DMS 273 (cell line): Measurements from ENCODE around the gene OGFOD2.

Source experiments
- DNase-seq: peaks from one replicate; lab custom pipeline; 2025; ENCODE audit not compliant: unreplicated experiment; lab: John Stamatoyannopoulos, UW

Gene OGFOD2

GRCh38 chr12:122976648-122976975, 1.6 kb downstream of the OGFOD2 start:
- DNase-seq: no peak

DNA sequence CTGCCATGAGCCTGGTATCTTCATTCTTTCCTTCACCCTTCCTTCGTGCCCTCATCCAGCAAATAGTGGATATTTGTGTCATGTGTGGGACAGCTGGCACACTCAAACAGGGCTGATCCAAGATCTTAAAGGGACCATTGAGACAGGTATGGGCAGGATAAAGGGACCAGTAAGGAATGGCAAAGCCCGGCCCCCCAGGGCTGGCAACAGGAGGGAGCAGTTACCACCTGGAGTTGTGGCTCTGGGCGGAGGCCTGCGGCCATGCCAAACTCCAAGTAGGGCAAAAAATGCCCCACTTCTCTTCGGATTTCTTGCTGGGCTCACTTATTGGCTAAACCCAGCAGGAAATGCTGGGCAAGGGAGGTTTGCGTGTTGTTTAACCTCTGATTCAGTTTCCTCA, 2.1 kb downstream of the OGFOD2 start:
- no peak for DNase-seq

- DNase-seq: no peak
These were observed 2.8 kb downstream of the OGFOD2 start for GRCh38 chr12:122977655-122978392.

DNA sequence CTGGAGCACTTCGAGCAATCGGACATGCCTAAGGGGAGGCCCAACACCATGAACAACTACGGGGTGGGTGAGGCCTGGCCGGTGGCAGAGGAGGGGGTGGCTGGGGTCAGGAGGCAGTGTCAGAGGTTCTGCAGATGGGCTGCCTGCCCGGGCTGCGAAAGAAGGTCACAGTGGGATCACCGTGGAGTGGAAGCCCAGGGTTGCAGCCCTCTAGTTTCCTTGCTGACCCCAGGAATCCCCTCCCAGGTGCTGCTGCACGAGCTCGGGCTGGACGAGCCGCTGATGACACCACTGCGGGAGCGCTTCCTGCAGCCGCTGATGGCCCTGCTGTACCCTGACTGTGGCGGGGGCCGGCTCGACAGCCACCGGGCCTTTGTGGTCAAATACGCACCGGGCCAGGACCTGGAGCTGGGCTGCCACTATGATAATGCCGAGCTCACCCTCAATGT, 3.5 kb downstream of the OGFOD2 start:
- no peak for DNase-seq

- DNase-seq: no peak
These were observed 4.2 kb downstream of the OGFOD2 start for GRCh38 chr12:122979001-122979907.

- no peak for DNase-seq
These were observed 4.8 kb downstream of the OGFOD2 start for GRCh38 chr12:122979908-122980182.

DNA sequence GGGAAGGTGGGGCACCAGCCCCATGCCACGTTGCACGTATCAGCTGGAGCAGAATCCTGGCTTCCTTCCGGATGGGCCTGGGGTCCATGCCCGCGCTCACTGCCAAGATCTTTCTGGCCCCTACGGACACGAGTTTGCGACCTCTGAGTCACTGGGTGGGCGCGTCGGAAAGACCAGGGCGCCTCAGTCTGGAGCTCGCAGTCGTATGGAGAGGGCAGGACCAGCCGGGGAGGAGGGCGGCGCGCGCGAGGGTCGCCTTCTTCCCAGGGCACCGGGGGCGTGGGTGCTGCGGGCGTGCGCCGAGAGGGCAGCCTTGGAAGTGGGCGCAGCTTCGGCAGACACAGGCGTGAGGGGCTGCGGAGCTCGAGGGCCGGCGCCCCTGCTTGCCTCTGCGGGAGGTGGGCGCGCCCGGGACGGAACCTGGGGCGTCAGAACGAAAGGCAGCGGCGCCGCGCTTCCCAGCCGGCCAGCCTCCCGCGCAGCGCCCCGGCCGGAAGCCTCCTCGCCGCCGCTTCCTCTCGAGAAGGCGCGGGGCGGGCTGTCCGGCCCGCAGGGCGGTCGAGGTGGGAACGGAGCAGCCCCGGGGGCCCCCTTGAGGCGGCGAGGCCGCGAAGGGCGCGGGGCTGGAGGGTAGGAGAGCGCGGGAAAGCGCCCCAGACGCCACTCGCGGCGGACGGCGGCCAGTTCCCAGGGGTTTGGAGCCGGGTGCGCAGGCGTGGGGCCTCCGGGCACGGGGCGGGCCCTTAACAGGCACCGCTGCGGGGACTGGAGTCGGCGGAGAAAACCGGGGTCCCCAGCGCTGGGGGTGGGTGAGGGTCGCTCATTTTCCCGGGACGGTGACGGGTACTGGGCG, 5.4 kb downstream of the OGFOD2 start, which contains the start of gene ARL6IP4:
Gene ARL6IP4, plus strand, starts transcription at position 499 of the 853 bp plus-strand sequence. CDS start 459 bp downstream, outside the sequence.
- peak; percentile 82 for DNase-seq

DNA sequence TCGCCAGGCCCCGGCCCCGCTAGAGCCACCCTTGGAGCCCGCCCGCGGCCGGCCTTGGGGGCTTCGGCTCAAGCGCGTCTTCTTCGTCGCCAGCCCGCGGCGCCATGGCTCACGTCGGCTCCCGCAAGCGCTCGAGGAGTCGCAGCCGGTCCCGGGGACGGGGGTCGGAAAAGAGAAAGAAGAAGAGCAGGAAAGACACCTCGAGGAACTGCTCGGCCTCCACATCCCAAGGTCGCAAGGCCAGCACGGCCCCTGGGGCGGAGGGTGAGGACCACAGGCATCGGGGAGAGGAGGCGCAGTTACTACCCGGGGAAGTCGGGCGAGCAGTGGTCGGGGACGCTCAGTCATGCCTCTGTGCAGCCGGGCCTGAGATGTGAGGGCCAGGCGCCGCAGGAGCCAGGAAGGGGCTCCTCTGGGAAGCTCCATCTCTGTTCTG, 6.0 kb downstream of the OGFOD2 start:
- peak; percentile 69 for DNase-seq

DNA sequence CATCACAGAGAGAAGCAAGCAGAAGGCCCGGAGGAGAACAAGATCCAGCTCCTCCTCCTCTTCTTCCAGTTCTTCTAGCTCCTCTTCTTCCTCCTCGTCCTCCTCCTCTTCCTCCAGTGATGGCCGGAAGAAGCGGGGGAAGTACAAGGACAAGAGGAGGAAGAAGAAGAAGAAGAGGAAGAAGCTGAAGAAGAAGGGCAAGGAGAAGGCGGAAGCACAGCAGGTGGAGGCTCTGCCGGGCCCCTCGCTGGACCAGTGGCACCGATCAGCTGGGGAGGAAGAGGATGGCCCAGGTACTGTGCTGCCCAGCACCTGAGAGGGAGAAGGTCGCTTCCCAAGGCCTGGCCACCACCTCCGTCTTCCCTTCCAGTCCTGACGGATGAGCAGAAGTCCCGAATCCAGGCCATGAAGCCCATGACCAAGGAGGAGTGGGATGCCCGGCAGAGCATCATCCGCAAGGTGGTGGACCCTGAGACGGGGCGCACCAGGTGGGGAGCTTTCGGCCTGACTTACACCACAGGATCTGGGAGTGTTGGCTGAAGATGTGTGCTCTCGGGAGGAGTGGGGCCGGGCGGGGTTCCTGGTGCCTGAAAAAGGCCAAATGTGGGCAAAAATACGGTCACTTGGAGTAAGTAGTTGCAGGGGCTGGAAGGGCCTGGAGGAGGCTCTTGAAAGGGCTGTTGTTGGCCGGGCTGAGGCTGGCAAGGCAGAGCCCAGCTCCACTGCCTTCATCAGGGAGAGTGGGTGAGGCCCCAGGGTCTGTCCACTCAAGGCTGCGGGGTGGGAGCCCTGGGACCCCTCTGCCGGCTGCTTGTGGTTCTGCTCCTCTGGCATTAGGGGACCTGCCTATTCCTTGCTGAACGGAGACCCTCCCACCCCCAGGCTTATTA, 6.8 kb downstream of the OGFOD2 start:
- DNase-seq: no peak

DNA sequence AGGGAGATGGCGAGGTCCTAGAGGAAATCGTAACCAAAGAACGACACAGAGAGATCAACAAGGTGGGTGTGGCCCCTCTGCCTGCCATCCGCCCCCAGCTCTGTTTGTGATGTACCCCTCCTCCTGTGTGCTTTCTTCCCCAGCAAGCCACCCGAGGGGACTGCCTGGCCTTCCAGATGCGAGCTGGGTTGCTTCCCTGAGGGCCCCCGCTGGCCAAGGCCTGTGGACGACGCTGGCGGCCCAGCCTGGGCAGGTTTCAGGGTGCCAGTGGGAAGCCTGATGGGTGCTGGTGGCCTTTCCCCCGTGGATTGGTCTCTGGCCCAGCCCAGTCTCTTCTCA, 7.4 kb downstream of the OGFOD2 start:
- no peak for DNase-seq

DNA sequence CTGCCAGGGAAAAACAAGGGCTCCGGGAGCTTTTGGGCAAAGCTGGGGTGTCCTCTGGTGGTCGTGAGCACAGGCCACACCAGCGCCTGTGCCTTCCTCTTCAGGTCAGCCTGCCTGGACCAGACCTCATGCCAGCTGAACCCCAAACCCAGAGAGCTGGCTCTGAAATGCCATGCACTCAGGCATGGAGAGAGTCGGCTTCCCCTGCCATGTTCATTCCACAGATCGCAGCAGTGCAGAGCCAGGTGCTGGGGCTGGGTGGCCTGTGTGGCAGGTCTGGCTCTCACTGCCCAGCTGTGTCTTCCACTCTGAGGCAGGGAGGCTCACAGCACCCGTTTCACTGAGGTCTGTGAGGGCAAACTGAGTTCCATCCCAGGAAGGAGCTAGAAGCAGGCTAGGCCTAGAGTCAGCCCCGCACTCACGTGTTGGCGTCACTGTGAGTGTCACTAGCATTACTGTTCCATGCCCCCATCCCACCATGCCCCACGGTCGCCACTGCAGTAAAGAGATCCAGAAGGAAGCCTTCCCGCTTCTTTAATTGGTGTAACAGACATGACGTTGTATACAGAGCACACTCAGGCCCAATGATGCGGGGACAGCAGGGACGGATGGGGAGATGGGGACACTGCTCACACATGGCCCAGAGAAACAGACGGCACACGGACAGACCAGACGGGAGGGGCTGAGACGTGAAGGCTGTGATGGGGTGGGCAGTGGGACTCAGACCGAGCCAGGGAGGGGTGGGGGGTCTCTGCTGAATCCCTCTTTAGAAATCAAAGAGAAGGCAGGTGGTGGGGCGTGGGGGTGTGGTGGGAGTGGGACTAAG, 8.1 kb downstream of the OGFOD2 start:
- no peak for DNase-seq

- no peak for DNase-seq
These were observed 8.9 kb downstream of the OGFOD2 start for GRCh38 chr12:122983789-122984515.

- DNase-seq: no peak
These were observed 9.7 kb downstream of the OGFOD2 start for GRCh38 chr12:122984612-122985337.

GRCh38 chr12:122985338-122986257, 10.6 kb downstream of the OGFOD2 start:
- no peak for DNase-seq

GRCh38 chr12:122986258-122986871, 11.3 kb downstream of the OGFOD2 start:
- no peak for DNase-seq

DNA sequence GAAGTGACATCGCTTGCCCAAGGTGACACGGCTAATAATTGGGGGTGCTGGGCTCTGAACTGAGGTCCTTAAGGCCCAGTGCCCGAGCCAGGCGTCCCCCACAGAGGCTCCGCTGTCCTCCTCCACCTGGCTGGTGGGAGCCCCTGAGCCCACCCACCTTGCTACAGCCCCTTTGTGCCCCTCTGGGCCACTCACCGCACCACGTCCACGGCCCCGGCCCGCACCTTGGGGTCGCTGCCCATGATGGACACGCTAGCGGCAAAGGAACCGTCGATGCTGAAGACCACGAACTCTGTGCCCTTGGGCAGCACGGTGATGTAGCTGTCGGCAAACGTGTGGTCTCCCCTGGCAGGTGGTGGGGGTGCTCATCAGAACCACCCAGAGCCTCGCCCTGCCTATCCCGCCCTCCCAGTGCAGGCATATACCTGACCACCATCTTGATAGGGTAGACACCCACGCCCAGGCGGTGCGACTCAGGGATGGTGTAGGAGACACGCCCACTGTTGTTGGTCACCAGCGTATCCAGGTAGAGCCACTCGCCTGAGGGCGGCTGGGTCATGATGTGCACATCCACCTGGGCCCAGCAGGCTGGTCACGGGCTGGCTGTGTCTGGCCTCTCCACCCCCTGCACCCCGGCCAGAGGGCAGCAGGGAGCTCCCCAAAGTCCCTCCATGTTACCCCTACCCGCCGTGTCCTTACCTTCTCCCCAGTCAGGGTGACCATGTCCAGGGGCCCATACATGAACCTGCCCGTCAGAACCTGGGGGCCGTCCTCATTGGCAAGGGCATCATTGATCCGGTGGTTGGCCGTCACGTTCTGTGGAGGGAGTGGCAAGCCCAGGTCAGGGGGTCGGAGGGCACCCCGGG, 12.3 kb downstream of the OGFOD2 start:
- no peak for DNase-seq
